HepG2 (cell line): ENCODE measurements around the gene MMP25. TPM values are rescaled to one million over a fixed set of nuclear protein-coding genes. Genes with fewer than 3 reads are reported as not detected.
A peak's percentile ranks its signal among the peaks of the same experiment; 100 is the strongest.
"Not testable (repeated sequence)": the region's sequence is repeated elsewhere in the genome, so short reads cannot be mapped to it uniquely, and the experiment has no call there.

Source experiments
- ATAC-seq: fragments of 200-7000 bp; cut with Tn5 transposase; 3 replicates; pipeline ENCODE4 v1.9.1; 2020; ENCODE audit warnings: mild to moderate bottlenecking, moderate library complexity
- BruUV-seq: library from RNA; stranded (reverse); fragments of 400-500 nt; replicated peaks from 2 replicates; lab custom pipeline; 2021; lab: Mats Ljungman, UMichigan
- CTCF ChIA-PET: fragments of 300-600 bp; formaldehyde crosslinking; extraction: SDS; loops from one replicate; lab custom pipeline; 2021; ENCODE audit warnings: low total read pairs, inconsistent platforms, low intra/inter-chr PET ratio; lab: Yijun Ruan, JAX
- POLR2A ChIA-PET: fragments of 350-600 bp; sonication (Branson Sonifier 250); formaldehyde crosslinking; loops from one replicate; lab custom pipeline; 2020; ENCODE audit warnings: antibody characterized with exemption, inconsistent platforms; lab: Yijun Ruan, JAX
- DNase-seq: peaks from one replicate; pipeline ENCODE4 v3.0.0-alpha.2; 2015; ENCODE audit warnings: low spot score
- FAIRE-seq: peaks from 3 replicates; lab custom pipeline; 2011; peaks lifted over from hg19 to GRCh38; lab: Jason Lieb, UNC
- H2AFZ ChIP-seq: one replicate; pipeline ENCODE4 v1.6.1; 2011; ENCODE audit warnings: low read length, inconsistent platforms
- H3K27ac ChIP-seq: fragments of 300-600 bp; 3 replicates; pipeline ENCODE4 v1.8.0; 2011; ENCODE audit warnings: mixed run types, mild to moderate bottlenecking, mixed read lengths, low read length, inconsistent platforms; ENCODE audit not compliant: insufficient read depth; ENCODE audit errors: extremely low read length
- H3K27me3 ChIP-seq, 2 experiments: fragments of 200-600 bp in 1 of 2; 2 replicates in 1 of 2; 3 replicates in 1 of 2; pipeline versions ENCODE4 v1.6.0 to v1.8.0; 2011; ENCODE audit warnings: low read length in 2 of 2, mild to moderate bottlenecking in 2 of 2, moderate library complexity in 2 of 2, inconsistent platforms in 1 of 2; ENCODE audit not compliant: insufficient read depth in 2 of 2, control insufficient read depth in 1 of 2
- H3K36me3 ChIP-seq, 2 experiments: fragments of 200-600 bp in 1 of 2; replicated peaks in 1 of 2; 2 replicates in 1 of 2; 3 replicates in 1 of 2; pipeline versions ENCODE4 v1.5.1 to v1.8.0; 2011; ENCODE audit warnings: low read length in 2 of 2, inconsistent platforms in 1 of 2; ENCODE audit not compliant: insufficient read depth in 2 of 2, control insufficient read depth in 1 of 2
- H3K4me1 ChIP-seq: 2 replicates; pipeline ENCODE4 v1.5.1; 2012; ENCODE audit warnings: low read length, inconsistent platforms; ENCODE audit not compliant: insufficient read depth
- H3K4me2 ChIP-seq: 2 replicates; pipeline ENCODE4 v1.6.0; 2011; ENCODE audit warnings: low read depth, low read length, inconsistent platforms
- H3K4me3 ChIP-seq, 3 experiments: fragments of 200-600 bp in 1 of 3; sonication (generic), shearing (Covaris generic) in 1 of 3; replicated peaks in 1 of 3; 2 replicates each; pipeline ENCODE4 v1.5.1; 2011 to 2016; ENCODE audit warnings: low read length in 3 of 3, inconsistent platforms in 2 of 3, low read depth in 2 of 3, mild to moderate bottlenecking in 2 of 3, control low read depth in 1 of 3, mixed read lengths in 1 of 3; ENCODE audit not compliant: insufficient read depth in 1 of 3
- H3K79me2 ChIP-seq: one replicate; pipeline ENCODE4 v1.6.1; 2011; ENCODE audit warnings: low read length, inconsistent platforms; ENCODE audit not compliant: insufficient read depth
- H3K9ac ChIP-seq: 2 replicates; pipeline ENCODE4 v1.6.0; 2011; ENCODE audit warnings: mild to moderate bottlenecking, low read depth, low read length, inconsistent platforms; ENCODE audit not compliant: insufficient read depth
- H3K9me3 ChIP-seq: 2 replicates; pipeline ENCODE4 v1.5.1; 2012; ENCODE audit warnings: mild to moderate bottlenecking, low read length
- H4K20me1 ChIP-seq: 2 replicates; pipeline ENCODE4 v1.6.0; 2011; ENCODE audit warnings: inconsistent platforms, mild to moderate bottlenecking, low read length, moderate library complexity; ENCODE audit not compliant: insufficient read depth
- POLR2AphosphoS5 ChIP-seq: IDR thresholded peaks from 2 replicates; pipeline ENCODE4 v1.6.1; 2012; ENCODE audit warnings: low read depth, low read length
- STAG1 ChIP-seq: sonication (generic); formaldehyde crosslinking; IDR thresholded peaks from 2 replicates; pipeline ENCODE4 v1.4.0; 2020; ENCODE audit warnings: missing genetic modification reagents
- ZNF629 ChIP-seq: sonication (generic); formaldehyde crosslinking; conservative IDR thresholded peaks from 2 replicates; pipeline ENCODE4 v1.5.0; 2020; ENCODE audit warnings: missing genetic modification reagents
- WGBS: methylation state at CpG from one replicate; pipeline ENCODE4 v1.1.6; 2017; ENCODE audit warnings: low lambda C conversion rate; 5-methylcytosine and 5-hydroxymethylcytosine counted together
- in situ Hi-C: cut with HindIII; loops from 2 replicates; pipeline ENCODE4 v1.10.0; 2017; ENCODE audit warnings: low pct_unique_long_range_greater_than_20kb; ENCODE audit not compliant: extremely low pct_ligation_motif_present
- intact Hi-C: fragments of 100-400 bp; cut with micrococcal nuclease; formaldehyde crosslinking; loops from one replicate; pipeline ENCODE4 v1.10.0; 2022; ENCODE audit not compliant: unreplicated experiment
- polyA plus RNA-seq, 8 experiments: library from polyadenylated mRNA; depleted of rRNA in 3 of 8; stranded (reverse) in 7 of 8; unstranded in 1 of 8; fragments of >200 nt; fragmentation: Illumina TruSeq in 4 of 8; extraction: Trizol in 4 of 8; gene quantifications; 2 replicates each; pipeline versions ENCODE4 v1.2.1 to v1.2.3, GENCODE V29; 2011 to 2016; ENCODE audit warnings: low read depth in 4 of 8, missing spikeins in 1 of 8, mixed read lengths in 1 of 8; ENCODE audit not compliant: insufficient read depth in 1 of 8
- total RNA-seq, 5 experiments: library from RNA; depleted of rRNA; stranded (reverse); fragments of >200 nt; fragmentation: Illumina TruSeq; extraction: Trizol; gene quantifications; 2 replicates each; pipeline ENCODE4 v1.2.3, GENCODE V29; 2016; ENCODE audit warnings: low read depth in 1 of 5

Gene MMP25
- total and polyA plus RNA-seq, 2 of the 13 experiments (the other 11 are each of a cell fraction or from before 2014, with no cell fraction given) = 0.04 to 0.08 TPM

- H3K9ac ChIP-seq, DNase-seq, H3K4me1 ChIP-seq, H3K36me3 ChIP-seq, in situ Hi-C loops, H3K4me3 ChIP-seq, H3K9me3 ChIP-seq, intact Hi-C loops, H2AFZ ChIP-seq, POLR2A ChIA-PET, CTCF ChIA-PET, H3K4me2 ChIP-seq, H3K27ac ChIP-seq, H3K79me2 ChIP-seq, BruUV-seq, H4K20me1 ChIP-seq: not testable (repeated sequence)
- TF ChIP-seq STAG1 (CRISPR knock-in tag) = 0 out of 2 replicates have a peak, but pooled peaks have one; percentile 3
- 75% methylated on average over 7 of the region's 13 CpGs for WGBS
- peak; percentile 32; the same call in 2 of the 3 replicates for ATAC-seq
- FAIRE-seq = peak; percentile 21
- peaks cover 5 to 30% of the 10 kb centered on the region in 2 experiments for H3K27me3 ChIP-seq
Measured at GRCh38 chr16:3053330-3053710, 7.0 kb downstream of the MMP25 start.

GRCh38 chr16:3054965-3055733, 8.8 kb downstream of the MMP25 start:
- in situ Hi-C loops = no loop called here
- DNase-seq (no peak), FAIRE-seq (no peak), ATAC-seq (no peak)
- no peak overlapping the region for H2AFZ ChIP-seq
- no peak overlapping the region for H3K4me3 ChIP-seq
- peak; percentile 70 for TF ChIP-seq ZNF629 (CRISPR knock-in tag)
- no peak for TF ChIP-seq POLR2AphosphoS5
- no peaks in the 10 kb centered on the region for H3K9me3 ChIP-seq
- 78% methylated on average over 16 of the region's 17 CpGs for WGBS
- ChIA-PET POLR2A (interaction anchor here (1.6 kb wide), 1 partner anchor 34 kb away, joined by 3 read pairs; the partner anchor contains the start of gene TNFRSF12A), CTCF (no interaction called here)
- H3K27ac ChIP-seq = no peak overlapping the region
- H3K27me3 ChIP-seq = peaks cover 0 to 14% of the 10 kb centered on the region in 2 experiments; a peak in 3 of 5 replicates
- BruUV-seq = no TSS peak
- H4K20me1 ChIP-seq = no peaks in the 10 kb centered on the region
- H3K36me3 ChIP-seq = no peaks in the 10 kb centered on the region
- H3K9ac ChIP-seq = no peak overlapping the region
- H3K79me2 ChIP-seq = no peaks in the 10 kb centered on the region
- no peak overlapping the region for H3K4me2 ChIP-seq
- peaks cover 6% of the 10 kb centered on the region for H3K4me1 ChIP-seq
- intact Hi-C loops = no loop called here

- H3K9me3 ChIP-seq, H4K20me1 ChIP-seq, in situ Hi-C loops, H2AFZ ChIP-seq, FAIRE-seq, intact Hi-C loops, H3K27ac ChIP-seq, ATAC-seq, CTCF ChIA-PET, H3K4me3 ChIP-seq, DNase-seq, BruUV-seq, H3K9ac ChIP-seq, H3K36me3 ChIP-seq, H3K79me2 ChIP-seq, H3K27me3 ChIP-seq, H3K4me2 ChIP-seq: not testable (repeated sequence)
- WGBS = 70% methylated on average over 9 of the region's 9 CpGs
- peaks cover 12% of the 10 kb centered on the region for H3K4me1 ChIP-seq
- POLR2A ChIA-PET = interaction anchor here (1.6 kb wide), 1 partner anchor 35 kb away, joined by 3 read pairs; the partner anchor contains the start of gene TNFRSF12A
Measured at GRCh38 chr16:3055734-3056115, 9.4 kb downstream of the MMP25 start.
